Caco-2 (cell line): Measurements from ENCODE around the gene PPP1R3D. TPM values are rescaled to one million over a fixed set of nuclear protein-coding genes. Genes with fewer than 3 reads are reported as not detected.

Experiments
- BruUV-seq: library from RNA; stranded (reverse); fragments of 400-500 nt; replicated peaks from 2 replicates; lab custom pipeline; 2021; lab: Mats Ljungman, UMichigan
- CTCF ChIA-PET: fragments of 300-600 bp; sonication (Branson Sonifier 250); formaldehyde crosslinking; loops from one replicate; lab custom pipeline; 2022; ENCODE audit warnings: antibody characterized with exemption; lab: Charles Lee
- POLR2A ChIA-PET: fragments of 300-600 bp; sonication (Branson Sonifier 250); formaldehyde crosslinking; loops from one replicate; lab custom pipeline; 2022; ENCODE audit warnings: antibody characterized with exemption; lab: Charles Lee
- DNase-seq, 2 experiments: peaks; one replicate each; pipeline versions ENCODE4 v3.0.0 to v3.0.0-alpha.2; 2020 to 2022
- H3K27me3 ChIP-seq: replicated peaks from 2 replicates; pipeline ENCODE4 v1.6.0; 2011; ENCODE audit warnings: low read length; ENCODE audit not compliant: control insufficient read depth, insufficient read depth
- H3K36me3 ChIP-seq: 2 replicates; pipeline ENCODE4 v1.5.1; 2011; ENCODE audit warnings: low read length; ENCODE audit not compliant: control insufficient read depth, insufficient read depth
- H3K4me1 ChIP-seq: fragments of 250-450 bp; sonication (Bioruptor Pico); 2 replicates; pipeline ENCODE4 v1.5.1; 2020; ENCODE audit warnings: mild to moderate bottlenecking
- H3K4me3 ChIP-seq: 2 replicates; pipeline ENCODE4 v1.5.1; 2011; ENCODE audit warnings: low read depth, mild to moderate bottlenecking, control low read depth, low read length
- H3K9me3 ChIP-seq: fragments of 250-450 bp; sonication (Bioruptor Pico); 2 replicates; pipeline ENCODE4 v1.5.1; 2020; ENCODE audit warnings: mild to moderate bottlenecking, moderate library complexity
- H3K27ac Mint-ChIP-seq: one replicate; pipeline ENCODE4 v1.8.0; 2022; ENCODE audit warnings: mixed read lengths; ENCODE audit not compliant: unreplicated experiment
- H3K27me3 Mint-ChIP-seq: one replicate; pipeline ENCODE4 v1.8.0; 2022; ENCODE audit warnings: mixed read lengths; ENCODE audit not compliant: insufficient read depth, unreplicated experiment
- H3K36me3 Mint-ChIP-seq: one replicate; pipeline ENCODE4 v1.8.0; 2022; ENCODE audit warnings: mild to moderate bottlenecking, mixed read lengths; ENCODE audit not compliant: insufficient read depth, unreplicated experiment
- H3K4me1 Mint-ChIP-seq: one replicate; pipeline ENCODE4 v1.8.0; 2022; ENCODE audit warnings: low read depth, mixed read lengths; ENCODE audit not compliant: unreplicated experiment
- H3K4me3 Mint-ChIP-seq: one replicate; pipeline ENCODE4 v1.8.0; 2022; ENCODE audit warnings: mild to moderate bottlenecking, moderate library complexity, mixed read lengths; ENCODE audit not compliant: unreplicated experiment
- H3K9me3 Mint-ChIP-seq: one replicate; pipeline ENCODE4 v1.8.0; 2022; ENCODE audit warnings: mixed read lengths; ENCODE audit not compliant: unreplicated experiment
- CTCF ChIP-seq, 2 experiments: fragments of 200-600 bp in 1 of 2; IDR thresholded peaks; 1 replicate in 1 of 2; 2 replicates in 1 of 2; pipeline versions ENCODE4 v1.5.1 to v1.8.0; 2011 to 2022; ENCODE audit warnings: antibody characterized with exemption in 1 of 2, control low read depth in 1 of 2, inconsistent platforms in 1 of 2, low read depth in 1 of 2, low read length in 1 of 2, mild to moderate bottlenecking in 1 of 2, moderate library complexity in 1 of 2; ENCODE audit not compliant: insufficient read depth in 1 of 2, severe bottlenecking in 1 of 2, unreplicated experiment in 1 of 2
- intact Hi-C: fragments of 100-400 bp; cut with micrococcal nuclease; formaldehyde crosslinking; loops from one replicate; pipeline ENCODE4 v1.10.0; 2022; ENCODE audit not compliant: unreplicated experiment
- total RNA-seq: library from RNA; stranded (reverse); gene quantifications from 2 replicates; pipeline ENCODE4 v1.2.3, GENCODE V29; 2022

The PPP1R3D gene
- total RNA-seq, 1 experiment from 2014 or later: 10.4 TPM

GRCh38 chr20:59937150-59937549 is 3.0 kb downstream of the PPP1R3D start:
- Mint-ChIP-seq H3K27ac (no peak overlapping the region), H3K9me3 (no peaks in the 10 kb centered on the region), H3K27me3 (no peaks in the 10 kb centered on the region), H3K4me3 (no peak overlapping the region), H3K36me3 (peaks cover 43% of the 10 kb centered on the region), H3K4me1 (peaks cover 32% of the 10 kb centered on the region)
- no peaks in the 10 kb centered on the region for H3K9me3 ChIP-seq
- ChIA-PET POLR2A (no interaction called here), CTCF (interaction anchor here (0.6 to 1.1 kb wide), 3 partner anchors 9 to 26 kb away, joined by 3 to 6 read pairs (median 3); no protein-coding TSS in a partner anchor)
- TF ChIP-seq CTCF (IDR thresholded peaks at IDR 0.05; ENCODE audit: insufficient read depth in 1 of 2, low read depth in 1 of 2, low read length in 1 of 2, severe bottlenecking in 1 of 2, unreplicated experiment in 1 of 2): no peak
- no peak for DNase-seq
- no peaks in the 10 kb centered on the region for H3K27me3 ChIP-seq
- H3K4me1 ChIP-seq: peaks cover 22% of the 10 kb centered on the region
- intact Hi-C loops: no loop called here
- BruUV-seq: no TSS peak
- H3K4me3 ChIP-seq: no peak overlapping the region
- no peaks in the 10 kb centered on the region for H3K36me3 ChIP-seq

- TF ChIP-seq CTCF (IDR thresholded peaks at IDR 0.05; ENCODE audit: insufficient read depth in 1 of 2, low read depth in 1 of 2, low read length in 1 of 2, severe bottlenecking in 1 of 2, unreplicated experiment in 1 of 2): no peak
- no peak overlapping the region for H3K4me3 Mint-ChIP-seq
- Histone ChIP-seq H3K9me3 (no peaks in the 10 kb centered on the region), H3K36me3 (no peaks in the 10 kb centered on the region), H3K4me1 (peaks cover 21% of the 10 kb centered on the region), H3K4me3 (no peak overlapping the region), H3K27me3 (no peaks in the 10 kb centered on the region)
- H3K27me3 Mint-ChIP-seq: no peaks in the 10 kb centered on the region
- ChIA-PET POLR2A (no interaction called here), CTCF (interaction anchor here (1.1 kb wide), 1 partner anchor 19 kb away, joined by 3 read pairs; no protein-coding TSS in a partner anchor)
- intact Hi-C loops: no loop called here
- no peak for DNase-seq
- H3K4me1 Mint-ChIP-seq: peaks cover 33% of the 10 kb centered on the region
- peaks cover 41% of the 10 kb centered on the region for H3K36me3 Mint-ChIP-seq
- H3K9me3 Mint-ChIP-seq: no peaks in the 10 kb centered on the region
- H3K27ac Mint-ChIP-seq: no peak overlapping the region
- no TSS peak for BruUV-seq
Observed at GRCh38 chr20:59936409-59936808, 3.7 kb downstream of the PPP1R3D start.

- Histone ChIP-seq H3K4me1 (peaks cover 19% of the 10 kb centered on the region), H3K4me3 (no peak overlapping the region), H3K27me3 (no peaks in the 10 kb centered on the region), H3K36me3 (no peaks in the 10 kb centered on the region), H3K9me3 (no peaks in the 10 kb centered on the region)
- peaks cover 39% of the 10 kb centered on the region for H3K36me3 Mint-ChIP-seq
- intact Hi-C loops: no loop called here
- H3K9me3 Mint-ChIP-seq: no peaks in the 10 kb centered on the region
- POLR2A ChIA-PET: no interaction called here
- peak overlapping the region; percentile 84 for H3K4me3 Mint-ChIP-seq
- no peak for TF ChIP-seq CTCF (IDR thresholded peaks at IDR 0.05; ENCODE audit: insufficient read depth in 1 of 2, low read depth in 1 of 2, low read length in 1 of 2, severe bottlenecking in 1 of 2, unreplicated experiment in 1 of 2)
- BruUV-seq: no TSS peak
- DNase-seq: no peak
- CTCF ChIA-PET: interaction anchor here (2.6 kb wide), 1 partner anchor 20 kb away, joined by 26 read pairs; no protein-coding TSS in a partner anchor
- no peaks in the 10 kb centered on the region for H3K27me3 Mint-ChIP-seq
- H3K27ac Mint-ChIP-seq: no peak overlapping the region
- H3K4me1 Mint-ChIP-seq: peaks cover 28% of the 10 kb centered on the region
Observed at GRCh38 chr20:59935457-59936185, 4.5 kb downstream of the PPP1R3D start.
